Glomerular endothelial cell (primary cell): ENCODE measurements around the gene NUP85. TPM values are rescaled to one million over a fixed set of nuclear protein-coding genes. Genes with fewer than 3 reads are reported as not detected.
"Not testable (repeated sequence)": the region's sequence is repeated elsewhere in the genome, so short reads cannot be mapped to it uniquely, and the experiment has no call there.

ENCODE experiments used
- DNase-seq: peaks from one replicate; pipeline ENCODE4 v3.0.0-alpha.2; 2011; ENCODE audit warnings: low read depth, low spot score; ENCODE audit errors: extremely low read depth
- total RNA-seq: library from RNA; depleted of rRNA; stranded (reverse); fragments of >200 nt; gene quantifications from 2 replicates; pipeline ENCODE4 v1.2.3, GENCODE V29; 2015

Gene NUP85
- 30.0 and 35.1 TPM in 2 replicates for total RNA-seq

GRCh38 chr17:75205037-75205792, at the start of gene NUP85:
NUP85 (plus strand) TSS chr17:75205679; CDS start chr17:75205762, 83 bp downstream.
- DNase-seq: peak; percentile 60

GRCh38 chr17:75158480-75158879, 47.0 kb upstream of the NUP85 start:
- not testable (repeated sequence) for DNase-seq

- DNase-seq: no peak
Observed at GRCh38 chr17:75159196-75160031, 46.1 kb upstream of the NUP85 start.

- no peak for DNase-seq
Observed at GRCh38 chr17:75160211-75160610, 45.3 kb upstream of the NUP85 start.

GRCh38 chr17:75163074-75163473, 42.4 kb upstream of the NUP85 start:
- no peak for DNase-seq

- DNase-seq: not testable (repeated sequence)
Observed at GRCh38 chr17:75164606-75165005, 40.9 kb upstream of the NUP85 start.

GRCh38 chr17:75168998-75169397, 36.5 kb upstream of the NUP85 start:
- no peak for DNase-seq

GRCh38 chr17:75173526-75173925, 32.0 kb upstream of the NUP85 start:
- no peak for DNase-seq

GRCh38 chr17:75174996-75175395, 30.5 kb upstream of the NUP85 start:
- no peak for DNase-seq

- no peak for DNase-seq
Observed at GRCh38 chr17:75176625-75177024, 28.9 kb upstream of the NUP85 start.

GRCh38 chr17:75178453-75178852, 27.0 kb upstream of the NUP85 start:
- no peak for DNase-seq

- DNase-seq: no peak
Observed at GRCh38 chr17:75181110-75181509, 24.4 kb upstream of the NUP85 start.

- no peak for DNase-seq
Observed at GRCh38 chr17:75181608-75182318, 23.7 kb upstream of the NUP85 start.

- DNase-seq: no peak
Observed at GRCh38 chr17:75182319-75182568, 23.2 kb upstream of the NUP85 start.

- DNase-seq: no peak
Observed at GRCh38 chr17:75182569-75183436, 22.7 kb upstream of the NUP85 start, which contains the start of gene SUMO2. SUMO2 (minus strand) TSS chr17:75182959; CDS start chr17:75182834, 125 bp downstream.

- DNase-seq: no peak
Observed at GRCh38 chr17:75183999-75184884, 21.2 kb upstream of the NUP85 start.

GRCh38 chr17:75188614-75189013, 16.9 kb upstream of the NUP85 start:
- no peak for DNase-seq

GRCh38 chr17:75191584-75191983, 13.9 kb upstream of the NUP85 start:
- no peak for DNase-seq

GRCh38 chr17:75194879-75195278, 10.6 kb upstream of the NUP85 start:
- DNase-seq: no peak
